GM19455 (cell line): ENCODE data around the gene PIP5K1C.

Experiments used
- ATAC-seq: cut with Tn5 transposase; IDR thresholded peaks from one replicate; pipeline ENCODE4 v1.9.1; 2021; ENCODE audit not compliant: unreplicated experiment

The PIP5K1C gene

DNA sequence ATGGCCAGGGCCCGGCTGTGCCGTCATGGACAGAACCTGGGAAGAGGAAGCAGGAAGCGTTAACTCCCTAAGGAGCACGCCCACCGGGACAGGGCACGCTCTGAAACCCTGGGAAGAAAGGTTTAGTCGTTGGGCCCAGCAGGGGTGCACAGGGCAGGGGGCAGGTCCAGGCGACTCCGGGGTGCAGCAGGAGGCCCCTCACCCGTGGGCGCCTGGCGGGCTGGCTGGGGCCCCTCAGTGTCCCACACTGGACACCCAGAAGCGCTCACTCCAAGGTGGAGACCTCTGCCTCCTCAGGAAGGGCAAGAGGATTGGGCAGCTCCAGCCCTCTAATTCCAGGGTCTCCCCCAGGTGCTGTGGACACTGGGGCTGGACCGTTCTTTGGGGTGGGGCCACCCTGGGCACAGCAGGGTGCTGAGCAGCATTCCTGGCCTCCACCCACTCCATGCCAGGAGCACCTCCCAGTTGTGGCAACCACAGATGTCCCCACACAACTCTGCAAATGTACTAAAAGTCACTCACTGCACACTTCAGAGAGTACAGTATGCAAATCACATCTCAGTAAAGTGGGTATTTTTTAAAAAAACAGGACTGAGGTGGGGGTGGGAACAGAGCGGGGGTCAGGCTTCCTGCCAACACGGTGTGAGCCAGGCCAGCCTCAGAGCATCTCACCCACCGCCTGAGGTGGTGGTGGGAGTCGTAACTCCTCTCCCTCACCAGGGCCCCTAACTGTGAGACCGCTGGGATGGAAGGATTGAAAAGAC is 35.2 kb downstream of the PIP5K1C start:
- no peak for ATAC-seq

GRCh38 chr19:3663838-3664237 is 36.4 kb downstream of the PIP5K1C start:
- ATAC-seq: no peak

DNA sequence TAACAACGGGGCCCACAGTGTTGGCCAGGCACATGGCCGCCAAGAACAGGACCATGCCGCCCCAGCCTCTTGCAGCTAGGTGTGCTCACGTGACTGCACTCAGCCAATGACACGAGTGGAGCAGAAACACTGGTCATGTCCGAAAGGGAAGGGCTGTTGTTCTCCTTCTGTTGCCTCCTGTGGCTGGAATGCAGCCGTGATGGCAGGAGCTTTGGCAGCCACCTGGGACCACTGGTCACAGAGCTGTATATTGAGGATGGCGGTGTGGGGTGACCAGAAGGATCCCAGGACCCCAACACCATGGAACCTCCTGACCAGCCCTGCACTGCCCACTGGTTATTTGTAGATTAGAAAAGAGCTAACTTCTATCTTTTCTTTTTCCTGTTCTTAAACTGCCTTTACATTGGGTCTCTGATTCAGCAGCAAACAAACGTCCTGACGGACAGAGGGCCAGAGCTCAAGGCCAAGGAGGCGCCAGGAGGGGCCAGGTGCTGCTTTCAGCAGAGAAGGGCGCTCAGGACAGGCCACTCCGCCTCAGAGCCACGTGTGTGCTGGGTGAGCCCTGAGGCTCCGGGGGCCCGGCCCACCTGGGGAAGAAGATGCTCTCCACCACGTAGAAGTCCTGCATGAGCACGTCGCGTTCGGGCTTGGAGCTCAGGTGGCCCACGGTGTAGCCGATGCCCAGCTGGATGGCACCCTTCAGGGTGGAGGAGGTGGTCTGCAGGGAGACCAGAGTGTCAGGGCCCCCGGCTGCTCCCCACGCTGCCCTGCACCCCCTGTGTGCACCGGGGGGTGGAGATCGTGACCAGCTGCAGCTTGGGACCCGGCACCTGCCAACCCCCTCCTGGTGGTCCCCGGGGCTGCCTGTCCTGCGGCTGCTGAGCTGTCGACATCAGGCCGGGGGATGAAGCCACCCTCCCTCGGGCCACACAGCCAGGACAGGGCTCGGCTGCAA is 38.7 kb downstream of the PIP5K1C start:
- ATAC-seq: no peak

- no peak for ATAC-seq
Observed at GRCh38 chr19:3660493-3661219, 39.6 kb downstream of the PIP5K1C start.

DNA sequence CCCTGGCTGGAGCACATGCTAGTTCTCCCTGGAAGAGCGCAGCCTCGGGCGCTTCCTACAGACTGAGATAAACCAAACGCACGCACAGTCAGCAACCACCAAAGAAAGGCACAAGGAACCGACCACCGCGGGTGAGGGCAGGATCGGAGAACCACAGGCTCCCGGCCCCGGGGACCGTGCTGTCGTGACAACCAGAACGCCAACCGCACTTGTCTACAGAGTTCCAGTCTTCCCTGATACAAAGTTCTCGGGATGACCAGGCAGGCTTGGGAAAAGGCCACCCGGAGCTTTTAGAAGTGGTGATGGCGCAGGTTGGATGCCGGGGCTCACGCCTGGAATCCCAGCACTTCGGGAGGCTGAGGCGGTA is 40.5 kb downstream of the PIP5K1C start:
- ATAC-seq: no peak

GRCh38 chr19:3658870-3659745 is 41.2 kb downstream of the PIP5K1C start:
- no peak for ATAC-seq

DNA sequence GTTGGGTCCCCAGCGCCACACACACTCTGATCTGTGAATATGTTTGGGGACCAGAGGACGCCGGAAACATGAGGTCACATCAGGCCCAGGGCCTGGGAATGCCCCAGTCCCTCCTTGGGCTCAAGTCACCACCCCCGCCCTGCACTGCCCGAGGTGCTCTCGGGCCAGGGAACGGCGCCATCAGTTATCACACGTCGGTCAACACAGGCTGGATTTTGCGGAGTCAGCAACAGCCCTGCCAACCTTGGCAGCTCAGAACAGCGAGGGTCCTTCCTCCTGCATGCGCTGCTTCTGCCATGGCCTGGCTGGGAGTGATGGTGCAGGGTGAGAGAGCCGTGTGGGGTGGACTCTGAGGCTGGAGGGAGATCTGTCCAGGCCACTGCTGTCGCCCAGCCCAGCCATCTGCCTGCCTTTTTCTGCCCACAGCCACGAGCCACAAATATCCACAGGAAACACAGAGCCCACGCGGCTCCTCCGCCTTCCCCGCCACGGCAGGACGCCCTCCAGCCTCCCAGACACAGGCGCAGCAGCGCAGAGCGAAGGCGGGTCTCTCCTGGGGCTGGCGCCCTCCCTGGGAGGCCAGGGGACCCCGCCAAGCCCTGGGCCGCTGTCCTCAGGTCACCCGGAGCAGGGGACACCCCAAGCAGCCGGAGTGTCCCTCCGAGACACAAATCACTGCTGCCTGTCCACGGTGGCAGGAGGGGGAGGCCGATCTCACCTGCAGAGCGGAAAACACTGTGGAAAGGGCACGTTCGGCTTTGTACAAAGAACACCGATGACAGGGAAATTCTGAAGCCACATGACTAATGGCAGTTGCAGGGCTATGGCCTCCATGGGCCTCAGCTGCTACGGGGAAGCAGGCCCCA is 42.0 kb downstream of the PIP5K1C start:
- ATAC-seq: no peak

GRCh38 chr19:3657395-3657769 is 42.9 kb downstream of the PIP5K1C start:
- no peak for ATAC-seq

DNA sequence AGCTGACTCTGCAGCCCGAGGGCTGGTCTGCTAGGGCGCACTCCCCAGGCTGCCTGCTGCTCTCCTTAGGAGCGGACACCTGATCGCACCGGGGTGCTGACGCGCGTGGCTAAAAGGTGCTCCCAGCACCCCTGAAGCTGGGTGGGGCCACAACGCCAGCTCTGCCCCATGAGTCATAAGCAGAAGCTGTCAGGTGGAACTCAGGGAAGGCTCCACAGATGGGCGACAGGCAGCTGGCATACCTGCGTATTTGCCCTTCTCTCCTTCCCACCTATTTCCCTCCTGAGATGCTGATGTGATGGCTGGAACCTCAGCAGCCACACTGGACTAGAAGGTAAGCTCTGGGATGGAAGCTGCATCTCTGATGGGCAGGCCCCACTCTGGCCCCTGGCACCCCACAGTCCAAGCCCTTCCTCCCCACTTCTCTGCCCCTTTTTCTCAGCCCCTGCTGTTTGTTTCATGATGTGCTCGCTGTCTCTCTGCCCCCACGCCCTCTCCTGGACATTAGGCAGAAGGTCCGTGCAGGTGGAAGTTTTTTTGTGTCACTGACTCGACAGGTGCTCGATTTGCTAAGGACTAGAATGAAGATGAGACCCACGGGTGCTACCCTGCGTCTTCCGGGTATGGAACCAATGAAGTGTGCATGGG is 43.4 kb downstream of the PIP5K1C start:
- ATAC-seq: no peak

DNA sequence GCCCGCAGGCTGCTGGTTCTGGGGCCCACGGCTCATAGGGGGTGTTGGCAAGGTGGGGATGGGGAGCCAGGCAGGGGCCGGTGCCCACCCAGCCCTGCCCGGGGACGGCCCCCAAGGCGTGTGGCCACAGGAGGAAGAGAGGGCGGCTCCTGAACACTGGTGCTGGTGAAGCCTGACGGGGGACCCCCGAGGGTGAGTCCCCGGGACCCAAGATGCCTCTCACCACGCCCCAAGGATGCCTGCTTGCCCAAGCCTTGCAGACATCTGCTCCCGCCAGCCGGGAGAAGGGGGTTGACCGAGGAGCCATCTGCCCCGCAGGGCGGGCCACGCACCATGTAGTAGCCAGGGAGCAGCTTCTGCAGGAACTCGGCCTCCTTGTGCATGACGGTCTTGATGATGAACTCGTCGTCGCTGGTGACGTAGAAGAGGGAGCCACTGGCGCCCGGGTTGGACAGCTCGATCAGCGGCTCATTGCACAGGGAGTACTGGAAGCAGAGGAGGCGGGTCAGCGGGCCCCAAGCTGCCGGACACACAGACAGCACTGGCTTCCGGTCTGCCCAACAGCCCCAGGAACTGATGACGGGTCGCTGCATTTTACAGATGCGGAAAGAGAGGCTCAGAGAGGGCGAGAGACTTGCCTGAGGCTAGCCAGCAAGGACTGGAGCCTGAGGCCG is 44.1 kb downstream of the PIP5K1C start:
- ATAC-seq: no peak

- no peak for ATAC-seq
Observed at GRCh38 chr19:3655402-3656072, 44.7 kb downstream of the PIP5K1C start.

- no peak for ATAC-seq
Observed at GRCh38 chr19:3653865-3654513, 46.3 kb downstream of the PIP5K1C start.

GRCh38 chr19:3653081-3653795 is 47.0 kb downstream of the PIP5K1C start:
- ATAC-seq: no peak

DNA sequence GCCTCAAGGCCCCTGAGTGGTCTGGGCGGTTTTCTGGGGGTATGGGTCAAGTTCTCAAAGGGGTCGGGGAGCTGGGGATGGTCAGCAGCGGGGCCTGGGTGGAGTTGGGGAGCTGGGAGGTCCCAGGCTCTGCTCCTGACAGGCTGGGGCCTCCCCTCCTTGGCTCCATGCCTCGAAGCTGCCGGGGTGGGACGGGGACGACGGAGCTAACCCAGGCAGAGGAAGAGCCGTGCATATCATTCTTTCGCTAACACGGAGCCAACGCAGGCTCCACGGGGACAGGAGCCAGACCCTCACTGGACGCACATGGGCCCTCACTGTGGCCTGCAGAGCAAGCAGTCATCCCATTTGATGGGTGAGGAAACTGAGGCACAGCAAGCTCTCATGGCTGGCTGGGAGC is 47.8 kb downstream of the PIP5K1C start:
- no peak for ATAC-seq

GRCh38 chr19:3651684-3652083 is 48.6 kb downstream of the PIP5K1C start:
- no peak for ATAC-seq

GRCh38 chr19:3649888-3650287 is 50.4 kb downstream of the PIP5K1C start:
- ATAC-seq: no peak
